HepG2 (cell line): ENCODE results near the gene MRPL20. TPM values are rescaled to one million over a fixed set of nuclear protein-coding genes. Genes with fewer than 3 reads are reported as not detected.

Source experiments
- CHD4 ChIP-seq: fragments of 200-600 bp; sonication (generic); IDR thresholded peaks from 2 replicates; pipeline ENCODE4 v1.7.0; 2017; ENCODE audit warnings: mild to moderate bottlenecking, low read length, borderline replicate concordance
- JDP2 ChIP-seq: sonication (generic); formaldehyde crosslinking; IDR thresholded peaks from 2 replicates; pipeline ENCODE4 v1.8.1; 2022; ENCODE audit warnings: missing genetic modification reagents, borderline replicate concordance
- KLF16 ChIP-seq, 2 experiments: sonication (generic) in 1 of 2; formaldehyde crosslinking in 1 of 2; IDR thresholded peaks; 2 replicates each; pipeline versions ENCODE4 v1.6.1 to v1.8.0; 2016 to 2023; ENCODE audit warnings: missing genetic modification reagents in 2 of 2, missing compliant biosample characterization in 1 of 2
- MIER3 ChIP-seq: IDR thresholded peaks from 2 replicates; pipeline ENCODE4 v1.6.1; 2016; ENCODE audit warnings: missing compliant biosample characterization, borderline replicate concordance
- NFE2L1 ChIP-seq: sonication (generic); formaldehyde crosslinking; IDR thresholded peaks from 2 replicates; pipeline ENCODE4 v1.4.0; 2020; ENCODE audit warnings: missing genetic modification reagents, mild to moderate bottlenecking, borderline replicate concordance
- SMYD3 ChIP-seq: sonication (generic); formaldehyde crosslinking; IDR thresholded peaks from 2 replicates; pipeline ENCODE4 v1.8.1; 2023; ENCODE audit warnings: mild to moderate bottlenecking, missing genetic modification reagents
- THYN1 ChIP-seq: sonication (generic); formaldehyde crosslinking; IDR thresholded peaks from 2 replicates; pipeline ENCODE4 v1.8.1; 2023; ENCODE audit warnings: low read depth, mild to moderate bottlenecking, moderate library complexity, missing genetic modification reagents, borderline replicate concordance
- ZKSCAN1 ChIP-seq: fragments of 150-350 bp; IDR thresholded peaks from 2 replicates; pipeline ENCODE4 v1.6.1; 2014; ENCODE audit warnings: low read length
- polyA plus RNA-seq, 8 experiments: library from polyadenylated mRNA; depleted of rRNA in 3 of 8; stranded (reverse) in 7 of 8; unstranded in 1 of 8; fragments of >200 nt; fragmentation: Illumina TruSeq in 4 of 8; extraction: Trizol in 4 of 8; gene quantifications; 2 replicates each; pipeline versions ENCODE4 v1.2.1 to v1.2.3, GENCODE V29; 2011 to 2016; ENCODE audit warnings: low read depth in 4 of 8, missing spikeins in 1 of 8, mixed read lengths in 1 of 8; ENCODE audit not compliant: insufficient read depth in 1 of 8
- total RNA-seq, 5 experiments: library from RNA; depleted of rRNA; stranded (reverse); fragments of >200 nt; fragmentation: Illumina TruSeq; extraction: Trizol; gene quantifications; 2 replicates each; pipeline ENCODE4 v1.2.3, GENCODE V29; 2016; ENCODE audit warnings: low read depth in 1 of 5
- TF ChIP-seq, protein P1 (sequence below): sonication (generic); formaldehyde crosslinking; IDR thresholded peaks from 2 replicates; pipeline ENCODE4 v1.4.0; 2020; ENCODE audit warnings: missing genetic modification reagents
- TF ChIP-seq, protein P2 (sequence below), 2 experiments: sonication (generic) in 1 of 2; formaldehyde crosslinking in 1 of 2; IDR thresholded peaks; 2 replicates each; pipeline versions ENCODE4 v1.4.0 to v1.6.1; 2018 to 2020; ENCODE audit warnings: missing genetic modification reagents in 2 of 2, borderline replicate concordance in 1 of 2, low read depth in 1 of 2, mild to moderate bottlenecking in 1 of 2, missing biosample characterization in 1 of 2
- TF ChIP-seq, protein P3 (sequence below): sonication (generic); formaldehyde crosslinking; IDR thresholded peaks from 2 replicates; pipeline ENCODE4 v1.5.1; 2020; ENCODE audit warnings: missing genetic modification reagents, mild to moderate bottlenecking, borderline replicate concordance
- TF ChIP-seq, protein P4 (sequence below): sonication (generic); formaldehyde crosslinking; IDR thresholded peaks from 2 replicates; pipeline ENCODE4 v1.4.0; 2020; ENCODE audit warnings: missing genetic modification reagents; ENCODE audit errors: not compliant biosample characterization

Gene MRPL20
- total and polyA plus RNA-seq, 2 of the 13 experiments (the other 11 are each of a cell fraction or from before 2014, with no cell fraction given): 59.2 to 127 TPM

DNA sequence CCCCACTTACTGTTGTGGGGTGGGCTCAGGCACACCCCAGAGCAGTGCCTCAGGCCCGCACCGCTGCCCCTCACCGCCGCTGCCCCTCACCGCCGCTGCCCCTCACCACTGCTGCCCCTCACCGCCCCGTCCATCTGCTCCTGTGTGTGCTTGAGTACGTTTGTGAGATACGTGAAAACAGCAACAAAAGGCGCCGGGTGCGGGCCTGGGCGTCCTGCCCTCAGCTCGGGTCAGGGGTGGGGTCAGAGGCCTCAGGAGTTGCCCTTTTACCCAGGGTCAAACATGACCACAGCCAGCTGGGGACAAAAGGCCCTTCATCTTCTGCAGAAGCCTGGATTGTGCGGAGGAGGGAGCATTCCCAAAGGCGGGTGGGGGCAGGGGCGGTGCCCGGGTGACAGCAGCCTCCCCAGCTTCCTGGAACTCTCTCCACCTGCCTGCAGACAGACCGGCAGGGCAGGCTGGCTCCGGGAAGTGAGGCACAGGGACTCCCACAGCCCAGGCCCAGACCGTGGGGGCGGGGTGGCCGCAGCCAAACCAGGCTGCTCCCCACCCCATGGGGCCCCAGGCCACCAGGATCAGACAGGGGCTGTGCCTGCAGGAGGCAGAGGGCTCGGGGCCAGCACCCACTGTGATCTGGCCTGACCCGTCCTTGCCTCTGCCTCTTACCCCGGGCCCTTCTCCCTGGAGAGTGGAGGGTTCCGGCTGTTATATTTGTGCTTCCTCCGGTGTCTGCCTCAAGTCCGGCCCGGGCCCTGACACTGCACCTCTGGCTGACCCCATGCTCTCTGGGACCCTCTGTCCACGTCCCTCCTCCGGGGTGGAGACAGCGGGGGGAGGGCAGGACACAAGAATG, 26.1 kb upstream of the MRPL20 start (continued):
- no peak for TF ChIP-seq ZKSCAN1
- TF ChIP-seq NFE2L1 (CRISPR knock-in tag): no peak
- TF ChIP-seq, protein P1, sequence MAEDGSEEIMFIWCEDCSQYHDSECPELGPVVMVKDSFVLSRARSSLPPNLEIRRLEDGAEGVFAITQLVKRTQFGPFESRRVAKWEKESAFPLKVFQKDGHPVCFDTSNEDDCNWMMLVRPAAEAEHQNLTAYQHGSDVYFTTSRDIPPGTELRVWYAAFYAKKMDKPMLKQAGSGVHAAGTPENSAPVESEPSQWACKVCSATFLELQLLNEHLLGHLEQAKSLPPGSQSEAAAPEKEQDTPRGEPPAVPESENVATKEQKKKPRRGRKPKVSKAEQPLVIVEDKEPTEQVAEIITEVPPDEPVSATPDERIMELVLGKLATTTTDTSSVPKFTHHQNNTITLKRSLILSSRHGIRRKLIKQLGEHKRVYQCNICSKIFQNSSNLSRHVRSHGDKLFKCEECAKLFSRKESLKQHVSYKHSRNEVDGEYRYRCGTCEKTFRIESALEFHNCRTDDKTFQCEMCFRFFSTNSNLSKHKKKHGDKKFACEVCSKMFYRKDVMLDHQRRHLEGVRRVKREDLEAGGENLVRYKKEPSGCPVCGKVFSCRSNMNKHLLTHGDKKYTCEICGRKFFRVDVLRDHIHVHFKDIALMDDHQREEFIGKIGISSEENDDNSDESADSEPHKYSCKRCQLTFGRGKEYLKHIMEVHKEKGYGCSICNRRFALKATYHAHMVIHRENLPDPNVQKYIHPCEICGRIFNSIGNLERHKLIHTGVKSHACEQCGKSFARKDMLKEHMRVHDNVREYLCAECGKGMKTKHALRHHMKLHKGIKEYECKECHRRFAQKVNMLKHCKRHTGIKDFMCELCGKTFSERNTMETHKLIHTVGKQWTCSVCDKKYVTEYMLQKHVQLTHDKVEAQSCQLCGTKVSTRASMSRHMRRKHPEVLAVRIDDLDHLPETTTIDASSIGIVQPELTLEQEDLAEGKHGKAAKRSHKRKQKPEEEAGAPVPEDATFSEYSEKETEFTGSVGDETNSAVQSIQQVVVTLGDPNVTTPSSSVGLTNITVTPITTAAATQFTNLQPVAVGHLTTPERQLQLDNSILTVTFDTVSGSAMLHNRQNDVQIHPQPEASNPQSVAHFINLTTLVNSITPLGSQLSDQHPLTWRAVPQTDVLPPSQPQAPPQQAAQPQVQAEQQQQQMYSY (CRISPR knock-in tag): peak; percentile 70; the same call in 1 of the 2 replicates
- no peak for TF ChIP-seq JDP2 (CRISPR knock-in tag)
- TF ChIP-seq CHD4: 0 out of 2 replicates have a peak, but pooled peaks have one; percentile 26
- TF ChIP-seq KLF16 (CRISPR knock-in tag; IDR thresholded peaks at IDR 0.05): peak in 1 of 2 experiments; percentile 96; a peak in 2 of 4 replicates
- TF ChIP-seq, protein P2, sequence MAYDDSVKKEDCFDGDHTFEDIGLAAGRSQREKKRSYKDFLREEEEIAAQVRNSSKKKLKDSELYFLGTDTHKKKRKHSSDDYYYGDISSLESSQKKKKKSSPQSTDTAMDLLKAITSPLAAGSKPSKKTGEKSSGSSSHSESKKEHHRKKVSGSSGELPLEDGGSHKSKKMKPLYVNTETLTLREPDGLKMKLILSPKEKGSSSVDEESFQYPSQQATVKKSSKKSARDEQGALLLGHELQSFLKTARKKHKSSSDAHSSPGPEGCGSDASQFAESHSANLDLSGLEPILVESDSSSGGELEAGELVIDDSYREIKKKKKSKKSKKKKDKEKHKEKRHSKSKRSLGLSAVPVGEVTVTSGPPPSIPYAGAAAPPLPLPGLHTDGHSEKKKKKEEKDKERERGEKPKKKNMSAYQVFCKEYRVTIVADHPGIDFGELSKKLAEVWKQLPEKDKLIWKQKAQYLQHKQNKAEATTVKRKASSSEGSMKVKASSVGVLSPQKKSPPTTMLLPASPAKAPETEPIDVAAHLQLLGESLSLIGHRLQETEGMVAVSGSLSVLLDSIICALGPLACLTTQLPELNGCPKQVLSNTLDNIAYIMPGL (CRISPR knock-in tag; IDR thresholded peaks at IDR 0.05; ENCODE audit: borderline replicate concordance in 1 of 2, low read depth in 1 of 2): peak; percentile 80 to 84
- TF ChIP-seq, protein P3, sequence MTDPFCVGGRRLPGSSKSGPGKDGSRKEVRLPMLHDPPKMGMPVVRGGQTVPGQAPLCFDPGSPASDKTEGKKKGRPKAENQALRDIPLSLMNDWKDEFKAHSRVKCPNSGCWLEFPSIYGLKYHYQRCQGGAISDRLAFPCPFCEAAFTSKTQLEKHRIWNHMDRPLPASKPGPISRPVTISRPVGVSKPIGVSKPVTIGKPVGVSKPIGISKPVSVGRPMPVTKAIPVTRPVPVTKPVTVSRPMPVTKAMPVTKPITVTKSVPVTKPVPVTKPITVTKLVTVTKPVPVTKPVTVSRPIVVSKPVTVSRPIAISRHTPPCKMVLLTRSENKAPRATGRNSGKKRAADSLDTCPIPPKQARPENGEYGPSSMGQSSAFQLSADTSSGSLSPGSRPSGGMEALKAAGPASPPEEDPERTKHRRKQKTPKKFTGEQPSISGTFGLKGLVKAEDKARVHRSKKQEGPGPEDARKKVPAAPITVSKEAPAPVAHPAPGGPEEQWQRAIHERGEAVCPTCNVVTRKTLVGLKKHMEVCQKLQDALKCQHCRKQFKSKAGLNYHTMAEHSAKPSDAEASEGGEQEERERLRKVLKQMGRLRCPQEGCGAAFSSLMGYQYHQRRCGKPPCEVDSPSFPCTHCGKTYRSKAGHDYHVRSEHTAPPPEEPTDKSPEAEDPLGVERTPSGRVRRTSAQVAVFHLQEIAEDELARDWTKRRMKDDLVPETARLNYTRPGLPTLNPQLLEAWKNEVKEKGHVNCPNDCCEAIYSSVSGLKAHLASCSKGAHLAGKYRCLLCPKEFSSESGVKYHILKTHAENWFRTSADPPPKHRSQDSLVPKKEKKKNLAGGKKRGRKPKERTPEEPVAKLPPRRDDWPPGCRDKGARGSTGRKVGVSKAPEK (CRISPR knock-in tag): 0 out of 2 replicates have a peak, but pooled peaks have one; percentile 31
- TF ChIP-seq MIER3 (CRISPR knock-in tag): peak; percentile 89; the same call in 1 of the 2 replicates
- 0 out of 2 replicates have a peak, but pooled peaks have one; percentile 63 for TF ChIP-seq SMYD3
- TF ChIP-seq, protein P4, sequence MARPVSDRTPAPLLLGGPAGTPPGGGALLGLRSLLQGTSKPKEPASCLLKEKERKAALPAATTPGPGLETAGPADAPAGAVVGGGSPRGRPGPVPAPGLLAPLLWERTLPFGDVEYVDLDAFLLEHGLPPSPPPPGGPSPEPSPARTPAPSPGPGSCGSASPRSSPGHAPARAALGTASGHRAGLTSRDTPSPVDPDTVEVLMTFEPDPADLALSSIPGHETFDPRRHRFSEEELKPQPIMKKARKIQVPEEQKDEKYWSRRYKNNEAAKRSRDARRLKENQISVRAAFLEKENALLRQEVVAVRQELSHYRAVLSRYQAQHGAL (CRISPR knock-in tag): no peak
- TF ChIP-seq THYN1 (CRISPR knock-in tag): no peak
